Natural killer cell treated with Interleukin-12 subunit alpha and Interleukin-12 subunit beta and Interleukin-15 and Interleukin-18, amount 100 ng/mL, for 72 hours (primary cell): ENCODE data around the gene NT5DC3. TPM values are rescaled to one million over a fixed set of nuclear protein-coding genes. Genes with fewer than 3 reads are reported as not detected.

Source experiments
- ATAC-seq, 2 donors: fragments of 150-1000 bp; cut with Tn5 transposase in 1 of 2; sonication (Bioruptor Pico), chemical (Tn5 transposase) in 1 of 2; 2 replicates each; pipeline ENCODE4 v1.10.0; 2021
- DNase-seq: peaks from one replicate; pipeline ENCODE4 v3.0.0; 2022; ENCODE audit warnings: low spot score
- H3K27ac Mint-ChIP-seq, 2 donors: 1 replicate in 1 of 2; 2 replicates in 1 of 2; pipeline ENCODE4 v1.8.0; 2022; ENCODE audit warnings: mixed read lengths in 2 of 2, mild to moderate bottlenecking in 1 of 2, moderate library complexity in 1 of 2
- H3K27me3 Mint-ChIP-seq, 2 donors: 1 replicate in 1 of 2; 2 replicates in 1 of 2; pipeline ENCODE4 v1.8.0; 2022; ENCODE audit warnings: mixed read lengths in 2 of 2
- H3K36me3 Mint-ChIP-seq: one replicate; pipeline ENCODE4 v1.8.0; 2022; ENCODE audit warnings: mixed read lengths
- H3K4me1 Mint-ChIP-seq, 2 donors: 1 replicate in 1 of 2; 2 replicates in 1 of 2; pipeline ENCODE4 v1.8.0; 2022; ENCODE audit warnings: low read depth in 2 of 2, mixed read lengths in 2 of 2, mild to moderate bottlenecking in 1 of 2
- H3K4me3 Mint-ChIP-seq: one replicate; pipeline ENCODE4 v1.8.0; 2022; ENCODE audit warnings: mixed read lengths
- H3K9me3 Mint-ChIP-seq: 2 replicates; pipeline ENCODE4 v1.8.0; 2022; ENCODE audit warnings: mixed read lengths
- total RNA-seq, 2 donors: library from RNA; stranded (reverse); gene quantifications; one replicate each; pipeline ENCODE4 v1.2.3, GENCODE V29; 2022

Gene NT5DC3
- total RNA-seq, 2 donors from 2014 or later: 3.9 to 15.5 TPM

GRCh38 chr12:103785243-103786031 is 55.6 kb downstream of the NT5DC3 start:
- no peak for ATAC-seq
- H3K4me3 Mint-ChIP-seq: no peak overlapping the region
- no peaks in the 10 kb centered on the region for H3K27me3 Mint-ChIP-seq
- H3K27ac Mint-ChIP-seq: no peak overlapping the region
- no peak for DNase-seq
- no peaks in the 10 kb centered on the region for H3K9me3 Mint-ChIP-seq
- no peaks in the 10 kb centered on the region for H3K4me1 Mint-ChIP-seq
- H3K36me3 Mint-ChIP-seq: no peaks in the 10 kb centered on the region

- no peaks in the 10 kb centered on the region for H3K27me3 Mint-ChIP-seq
- no peak for DNase-seq
- H3K4me1 Mint-ChIP-seq: no peaks in the 10 kb centered on the region
- no peaks in the 10 kb centered on the region for H3K36me3 Mint-ChIP-seq
- H3K27ac Mint-ChIP-seq: no peak overlapping the region
- ATAC-seq: no peak
- no peaks in the 10 kb centered on the region for H3K9me3 Mint-ChIP-seq
- no peak overlapping the region for H3K4me3 Mint-ChIP-seq
Measured at GRCh38 chr12:103783744-103784664, 57.0 kb downstream of the NT5DC3 start.

GRCh38 chr12:103782399-103782798 is 58.6 kb downstream of the NT5DC3 start:
- Mint-ChIP-seq H3K27me3 (no peaks in the 10 kb centered on the region), H3K9me3 (no peaks in the 10 kb centered on the region), H3K36me3 (no peaks in the 10 kb centered on the region), H3K27ac (no peak overlapping the region), H3K4me1 (no peaks in the 10 kb centered on the region), H3K4me3 (no peak overlapping the region)
- no peak for DNase-seq
- no peak for ATAC-seq

- no peaks in the 10 kb centered on the region for H3K4me1 Mint-ChIP-seq
- H3K36me3 Mint-ChIP-seq: no peaks in the 10 kb centered on the region
- no peak overlapping the region for H3K4me3 Mint-ChIP-seq
- H3K9me3 Mint-ChIP-seq: no peaks in the 10 kb centered on the region
- ATAC-seq (no peak), DNase-seq (no peak)
- H3K27ac Mint-ChIP-seq: no peak overlapping the region
- H3K27me3 Mint-ChIP-seq: no peaks in the 10 kb centered on the region
Measured at GRCh38 chr12:103780992-103781391, 60.0 kb downstream of the NT5DC3 start.

GRCh38 chr12:103780093-103780440 is 61.0 kb downstream of the NT5DC3 start:
- Mint-ChIP-seq H3K27me3 (no peaks in the 10 kb centered on the region), H3K4me1 (no peaks in the 10 kb centered on the region), H3K9me3 (no peaks in the 10 kb centered on the region), H3K36me3 (no peaks in the 10 kb centered on the region), H3K4me3 (no peak overlapping the region), H3K27ac (no peak overlapping the region)
- DNase-seq (no peak), ATAC-seq (no peak)

- Mint-ChIP-seq H3K4me3 (no peak overlapping the region), H3K27me3 (no peaks in the 10 kb centered on the region), H3K27ac (no peak overlapping the region), H3K4me1 (no peaks in the 10 kb centered on the region), H3K9me3 (no peaks in the 10 kb centered on the region), H3K36me3 (no peaks in the 10 kb centered on the region)
- ATAC-seq (no peak), DNase-seq (no peak)
Measured at GRCh38 chr12:103779410-103780092, 61.5 kb downstream of the NT5DC3 start.

GRCh38 chr12:103778781-103779180 is 62.3 kb downstream of the NT5DC3 start:
- Mint-ChIP-seq H3K4me3 (no peak overlapping the region), H3K4me1 (no peaks in the 10 kb centered on the region), H3K36me3 (no peaks in the 10 kb centered on the region), H3K9me3 (no peaks in the 10 kb centered on the region), H3K27me3 (no peaks in the 10 kb centered on the region), H3K27ac (no peak overlapping the region)
- DNase-seq (no peak), ATAC-seq (no peak)

- no peaks in the 10 kb centered on the region for H3K9me3 Mint-ChIP-seq
- ATAC-seq: no peak
- no peaks in the 10 kb centered on the region for H3K4me1 Mint-ChIP-seq
- no peak overlapping the region for H3K4me3 Mint-ChIP-seq
- no peak overlapping the region for H3K27ac Mint-ChIP-seq
- H3K27me3 Mint-ChIP-seq: no peaks in the 10 kb centered on the region
- no peaks in the 10 kb centered on the region for H3K36me3 Mint-ChIP-seq
- DNase-seq: no peak
Measured at GRCh38 chr12:103774977-103775560, 66.0 kb downstream of the NT5DC3 start.

GRCh38 chr12:103773109-103773910 is 67.7 kb downstream of the NT5DC3 start:
- H3K9me3 Mint-ChIP-seq: no peaks in the 10 kb centered on the region
- no peak overlapping the region for H3K4me3 Mint-ChIP-seq
- DNase-seq: no peak
- no peak for ATAC-seq
- H3K4me1 Mint-ChIP-seq: no peaks in the 10 kb centered on the region
- H3K27me3 Mint-ChIP-seq: no peaks in the 10 kb centered on the region
- no peaks in the 10 kb centered on the region for H3K36me3 Mint-ChIP-seq
- no peak overlapping the region for H3K27ac Mint-ChIP-seq

GRCh38 chr12:103772367-103773108 is 68.5 kb downstream of the NT5DC3 start:
- DNase-seq (no peak), ATAC-seq (no peak)
- no peak overlapping the region for H3K27ac Mint-ChIP-seq
- no peaks in the 10 kb centered on the region for H3K27me3 Mint-ChIP-seq
- H3K4me3 Mint-ChIP-seq: no peak overlapping the region
- H3K36me3 Mint-ChIP-seq: no peaks in the 10 kb centered on the region
- H3K4me1 Mint-ChIP-seq: no peaks in the 10 kb centered on the region
- H3K9me3 Mint-ChIP-seq: no peaks in the 10 kb centered on the region

GRCh38 chr12:103771466-103771865 is 69.6 kb downstream of the NT5DC3 start:
- DNase-seq: no peak
- Mint-ChIP-seq H3K9me3 (no peaks in the 10 kb centered on the region), H3K27ac (no peak overlapping the region), H3K4me1 (no peaks in the 10 kb centered on the region), H3K4me3 (no peak overlapping the region), H3K36me3 (no peaks in the 10 kb centered on the region), H3K27me3 (no peaks in the 10 kb centered on the region)
- ATAC-seq: no peak

- DNase-seq (no peak), ATAC-seq (no peak)
- Mint-ChIP-seq H3K4me1 (no peaks in the 10 kb centered on the region), H3K36me3 (no peaks in the 10 kb centered on the region), H3K9me3 (no peaks in the 10 kb centered on the region), H3K27ac (no peak overlapping the region), H3K27me3 (no peaks in the 10 kb centered on the region), H3K4me3 (no peak overlapping the region)
Measured at GRCh38 chr12:103769240-103769945, 71.6 kb downstream of the NT5DC3 start.
